PC-9 (cell line): Measurements from ENCODE around the gene SDK1.

Experiments used
- EZH2 ChIP-seq: fragments of 200-600 bp; sonication (generic); IDR thresholded peaks from 2 replicates; pipeline ENCODE4 v1.8.0; 2017; ENCODE audit warnings: antibody characterized with exemption, low read depth
- TF ChIP-seq, protein P1 (sequence below): fragments of 200-600 bp; sonication (generic); conservative IDR thresholded peaks from 2 replicates; pipeline ENCODE4 v1.6.1; 2017; ENCODE audit warnings: mixed run types, antibody characterized with exemption, mild to moderate bottlenecking, moderate library complexity

DNA sequence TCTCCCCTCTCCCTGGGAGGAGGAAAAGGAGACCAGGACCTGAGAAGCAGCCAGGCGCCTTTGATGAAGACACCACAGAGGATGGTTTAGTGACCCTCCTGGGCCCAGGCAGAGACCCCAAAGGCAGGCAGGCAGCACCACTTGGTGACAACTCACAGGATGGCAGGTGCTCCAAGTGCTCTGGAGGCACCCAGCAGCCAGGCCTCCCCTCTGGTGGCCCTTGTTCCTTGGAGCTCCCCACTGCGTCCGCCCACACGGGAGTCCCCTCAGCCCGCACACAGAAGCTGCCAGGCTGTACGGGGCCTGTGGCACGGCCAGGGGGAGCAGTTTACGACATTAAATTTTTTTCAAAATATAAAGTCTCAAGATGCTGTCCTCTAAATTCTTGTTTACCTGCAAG is 773.9 kb downstream of the SDK1 start:
- no peak for TF ChIP-seq EZH2
- TF ChIP-seq, protein P1, sequence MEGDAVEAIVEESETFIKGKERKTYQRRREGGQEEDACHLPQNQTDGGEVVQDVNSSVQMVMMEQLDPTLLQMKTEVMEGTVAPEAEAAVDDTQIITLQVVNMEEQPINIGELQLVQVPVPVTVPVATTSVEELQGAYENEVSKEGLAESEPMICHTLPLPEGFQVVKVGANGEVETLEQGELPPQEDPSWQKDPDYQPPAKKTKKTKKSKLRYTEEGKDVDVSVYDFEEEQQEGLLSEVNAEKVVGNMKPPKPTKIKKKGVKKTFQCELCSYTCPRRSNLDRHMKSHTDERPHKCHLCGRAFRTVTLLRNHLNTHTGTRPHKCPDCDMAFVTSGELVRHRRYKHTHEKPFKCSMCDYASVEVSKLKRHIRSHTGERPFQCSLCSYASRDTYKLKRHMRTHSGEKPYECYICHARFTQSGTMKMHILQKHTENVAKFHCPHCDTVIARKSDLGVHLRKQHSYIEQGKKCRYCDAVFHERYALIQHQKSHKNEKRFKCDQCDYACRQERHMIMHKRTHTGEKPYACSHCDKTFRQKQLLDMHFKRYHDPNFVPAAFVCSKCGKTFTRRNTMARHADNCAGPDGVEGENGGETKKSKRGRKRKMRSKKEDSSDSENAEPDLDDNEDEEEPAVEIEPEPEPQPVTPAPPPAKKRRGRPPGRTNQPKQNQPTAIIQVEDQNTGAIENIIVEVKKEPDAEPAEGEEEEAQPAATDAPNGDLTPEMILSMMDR, result no peak
